Thoracic aorta (tissue), 2 donors: ENCODE results near the gene E2F6. TPM values are rescaled to one million over a fixed set of nuclear protein-coding genes. Genes with fewer than 3 reads are reported as not detected.

Source experiments
- ATAC-seq: fragments of 150-250 bp; one replicate; pipeline ENCODE4 v1.8.0; 2017; ENCODE audit warnings: low read depth; ENCODE audit not compliant: insufficient number of reproducible peaks, low FRiP score
- DNase-seq: peaks from one replicate; pipeline ENCODE4 v3.0.0-alpha.2; 2020; ENCODE audit warnings: low spot score
- H3K27ac ChIP-seq, 2 donors: fragments of 200-600 bp; sonication (generic); 1 replicate in 1 of 2; 2 replicates in 1 of 2; pipeline ENCODE4 v1.5.1; 2016; ENCODE audit warnings: mild to moderate bottlenecking in 2 of 2, moderate library complexity in 2 of 2
- H3K27me3 ChIP-seq: fragments of 200-600 bp; sonication (generic); replicated peaks from 2 replicates; pipeline ENCODE4 v1.6.0; 2016; ENCODE audit warnings: mild to moderate bottlenecking; ENCODE audit not compliant: insufficient read depth
- H3K36me3 ChIP-seq: fragments of 200-600 bp; sonication (generic); one replicate; pipeline ENCODE4 v1.5.1; 2016
- H3K4me1 ChIP-seq, 2 donors: fragments of 200-600 bp; sonication (generic); 1 replicate in 1 of 2; 2 replicates in 1 of 2; pipeline versions ENCODE4 v1.5.1 to v1.6.0; 2016; ENCODE audit warnings: low read depth in 2 of 2, mild to moderate bottlenecking in 1 of 2; ENCODE audit not compliant: control insufficient read depth in 1 of 2
- H3K4me3 ChIP-seq: fragments of 200-600 bp; sonication (generic); 2 replicates; pipeline ENCODE4 v1.5.1; 2016; ENCODE audit warnings: mild to moderate bottlenecking
- H3K9me3 ChIP-seq: fragments of 200-600 bp; sonication (generic); 2 replicates; pipeline ENCODE4 v1.5.1; 2016
- CTCF ChIP-seq: fragments of 200-600 bp; sonication (generic); IDR thresholded peaks from one replicate; pipeline ENCODE4 v1.5.1; 2019; ENCODE audit warnings: antibody characterized with exemption
- total RNA-seq, 2 donors: library from RNA; depleted of rRNA; stranded (reverse); fragments of >200 nt; gene quantifications; one replicate each; pipeline versions ENCODE4 v1.1.0 to v1.2.3, GENCODE V29; 2016

The E2F6 gene
- total RNA-seq, 2 donors from 2014 or later: 4.2 to 16.6 TPM

GRCh38 chr2:11492720-11493119, 26.8 kb upstream of the E2F6 start:
- no peak for TF ChIP-seq CTCF
- Histone ChIP-seq H3K4me1 (no peaks in the 10 kb centered on the region), H3K9me3 (no peaks in the 10 kb centered on the region), H3K36me3 (no peaks in the 10 kb centered on the region), H3K27ac (no peak overlapping the region), H3K4me3 (no peak overlapping the region), H3K27me3 (no peaks in the 10 kb centered on the region)
- DNase-seq (no peak), ATAC-seq (no peak)

DNA sequence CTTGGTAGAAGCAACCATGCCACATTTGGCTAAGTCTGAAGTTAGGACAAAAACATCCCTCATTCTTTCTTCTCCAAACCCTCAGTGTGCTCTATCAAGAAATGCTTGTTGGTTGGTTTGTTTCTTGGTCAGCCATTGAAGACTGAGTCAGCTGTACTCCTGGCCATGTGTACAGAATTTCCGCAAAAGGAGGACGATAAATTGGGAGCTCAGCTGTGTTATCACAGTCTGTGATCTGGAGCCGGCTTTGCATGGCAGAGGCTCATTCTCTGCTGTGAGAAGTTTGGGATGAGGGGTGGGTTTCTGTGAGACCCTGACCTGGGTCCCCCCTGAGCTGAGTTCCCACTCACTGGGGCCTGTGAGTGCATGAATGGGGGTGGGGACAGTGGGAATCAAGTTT, 26.3 kb upstream of the E2F6 start:
- Histone ChIP-seq H3K9me3 (no peaks in the 10 kb centered on the region), H3K4me3 (no peak overlapping the region), H3K27ac (no peak overlapping the region), H3K36me3 (no peaks in the 10 kb centered on the region), H3K4me1 (no peaks in the 10 kb centered on the region), H3K27me3 (no peaks in the 10 kb centered on the region)
- ATAC-seq: no peak
- DNase-seq: no peak
- no peak for TF ChIP-seq CTCF

GRCh38 chr2:11491348-11491933, 25.5 kb upstream of the E2F6 start:
- Histone ChIP-seq H3K27ac (no peak overlapping the region), H3K27me3 (no peaks in the 10 kb centered on the region), H3K36me3 (no peaks in the 10 kb centered on the region), H3K4me3 (no peak overlapping the region), H3K4me1 (no peaks in the 10 kb centered on the region), H3K9me3 (no peaks in the 10 kb centered on the region)
- no peak for TF ChIP-seq CTCF
- ATAC-seq: no peak
- DNase-seq: no peak

- H3K4me3 ChIP-seq: no peak overlapping the region
- no peaks in the 10 kb centered on the region for H3K4me1 ChIP-seq
- ATAC-seq: no peak
- no peak for DNase-seq
- TF ChIP-seq CTCF: no peak
- no peaks in the 10 kb centered on the region for H3K27me3 ChIP-seq
- H3K27ac ChIP-seq: no peak overlapping the region
- H3K36me3 ChIP-seq: no peaks in the 10 kb centered on the region
- H3K9me3 ChIP-seq: no peaks in the 10 kb centered on the region
Observed at GRCh38 chr2:11490194-11490593, 24.2 kb upstream of the E2F6 start.

- ATAC-seq (no peak), DNase-seq (no peak)
- Histone ChIP-seq H3K27ac (no peak overlapping the region), H3K4me1 (no peaks in the 10 kb centered on the region), H3K27me3 (no peaks in the 10 kb centered on the region), H3K36me3 (no peaks in the 10 kb centered on the region), H3K9me3 (no peaks in the 10 kb centered on the region), H3K4me3 (no peak overlapping the region)
- no peak for TF ChIP-seq CTCF
Observed at GRCh38 chr2:11488809-11489208, 22.8 kb upstream of the E2F6 start.
